Endodermal cell (in vitro differentiated cells): ENCODE measurements around the gene MAD2L1. TPM values are rescaled to one million over a fixed set of nuclear protein-coding genes. Genes with fewer than 3 reads are reported as not detected.

Experiments used
- DNase-seq: peaks from one replicate; pipeline ENCODE4 v3.0.0-alpha.2; 2017
- H3K27ac ChIP-seq: 2 replicates; pipeline ENCODE4 v1.5.1; 2013; ENCODE audit warnings: mild to moderate bottlenecking, low read depth, low read length, moderate library complexity
- H3K27me3 ChIP-seq: 2 replicates; pipeline ENCODE4 v1.6.1; 2013; ENCODE audit warnings: mild to moderate bottlenecking, low read length, moderate library complexity; ENCODE audit not compliant: insufficient read depth, control insufficient read depth, poor library complexity, severe bottlenecking
- H3K36me3 ChIP-seq: 2 replicates; pipeline ENCODE4 v1.7.0; 2013; ENCODE audit warnings: mild to moderate bottlenecking, low read length, moderate library complexity; ENCODE audit not compliant: control insufficient read depth, insufficient read depth
- H3K4me1 ChIP-seq: one replicate; pipeline ENCODE4 v1.7.0; 2013; ENCODE audit warnings: low read length; ENCODE audit not compliant: control insufficient read depth, insufficient read depth
- H3K4me3 ChIP-seq: 2 replicates; pipeline ENCODE4 v1.5.1; 2013; ENCODE audit warnings: mild to moderate bottlenecking, low read length, moderate library complexity
- H3K9ac ChIP-seq: 2 replicates; pipeline ENCODE4 v1.6.1; 2013; ENCODE audit warnings: mild to moderate bottlenecking, low read length, moderate library complexity; ENCODE audit not compliant: poor library complexity, severe bottlenecking; ENCODE audit errors: extremely low read depth
- H3K9me3 ChIP-seq: 2 replicates; pipeline ENCODE4 v1.6.1; 2013; ENCODE audit warnings: mild to moderate bottlenecking, low read length, moderate library complexity; ENCODE audit not compliant: control insufficient read depth
- H3K27ac Mint-ChIP-seq: 2 replicates; pipeline ENCODE4 v1.8.0; 2020; ENCODE audit warnings: mixed read lengths
- H3K27me3 Mint-ChIP-seq: 2 replicates; pipeline ENCODE4 v1.8.0; 2021; ENCODE audit warnings: mild to moderate bottlenecking, mixed read lengths; ENCODE audit not compliant: insufficient read depth
- H3K36me3 Mint-ChIP-seq: 2 replicates; pipeline ENCODE4 v1.8.0; 2020; ENCODE audit warnings: low read depth, mixed read lengths
- H3K4me1 Mint-ChIP-seq: 2 replicates; pipeline ENCODE4 v1.8.0; 2020; ENCODE audit warnings: mixed read lengths
- H3K4me3 Mint-ChIP-seq: 2 replicates; pipeline ENCODE4 v1.8.0; 2020; ENCODE audit warnings: mild to moderate bottlenecking, moderate library complexity, mixed read lengths
- H3K9me3 Mint-ChIP-seq: 2 replicates; pipeline ENCODE4 v1.8.0; 2020; ENCODE audit warnings: mild to moderate bottlenecking, mixed read lengths
- CTCF ChIP-seq: fragments of 200-600 bp; sonication (generic); conservative IDR thresholded peaks from 2 replicates; pipeline ENCODE4 v1.5.0; 2021; ENCODE audit warnings: antibody characterized with exemption, mild to moderate bottlenecking
- WGBS, 2 experiments: methylation state at CpG; one replicate each; pipeline versions ENCODE4 v1.1.5 to v1.1.7; 2013; ENCODE audit warnings: missing lambda C conversion rate in 2 of 2, mixed read lengths in 1 of 2; ENCODE audit not compliant: insufficient coverage in 1 of 2, insufficient read length in 1 of 2; 5-methylcytosine and 5-hydroxymethylcytosine counted together
- total RNA-seq, 2 donors: library from RNA; stranded (reverse); fragmentation: NEBNext Ultra II Directional in 1 of 2; extraction: Animal tissue kit (Norgen Biotek cat#: 25700) in 1 of 2; gene quantifications; 2 replicates in 1 of 2; 3 replicates in 1 of 2; pipeline ENCODE4 v1.2.1, GENCODE V29; 2021

The MAD2L1 gene
- total RNA-seq, 2 donors from 2014 or later, result 53.3 to 82.4 TPM

GRCh38 chr4:120080533-120080932 is 13.9 kb upstream of the MAD2L1 start:
- Mint-ChIP-seq H3K36me3 (peaks cover 2% of the 10 kb centered on the region), H3K4me3 (no peak overlapping the region), H3K4me1 (peaks cover 3% of the 10 kb centered on the region), H3K9me3 (peaks cover 3% of the 10 kb centered on the region), H3K27me3 (no peaks in the 10 kb centered on the region), H3K27ac (no peak overlapping the region)
- Histone ChIP-seq H3K4me1 (peaks cover 5% of the 10 kb centered on the region), H3K27ac (no peak overlapping the region), H3K36me3 (no peaks in the 10 kb centered on the region), H3K9ac (no peak overlapping the region), H3K9me3 (no peaks in the 10 kb centered on the region), H3K27me3 (no peaks in the 10 kb centered on the region), H3K4me3 (no peak overlapping the region)
- WGBS, 2 experiments, result 88 to 97% methylated on average over 1 to 2 of the region's 2 CpGs
- TF ChIP-seq CTCF, result no peak
- no peak for DNase-seq

GRCh38 chr4:120079839-120080520 is 13.3 kb upstream of the MAD2L1 start:
- no peak for TF ChIP-seq CTCF
- peaks cover 3% of the 10 kb centered on the region for H3K9me3 Mint-ChIP-seq
- Histone ChIP-seq H3K27ac (no peak overlapping the region), H3K4me3 (no peak overlapping the region), H3K9me3 (no peaks in the 10 kb centered on the region), H3K4me1 (peaks cover 5% of the 10 kb centered on the region), H3K9ac (no peak overlapping the region), H3K27me3 (no peaks in the 10 kb centered on the region), H3K36me3 (no peaks in the 10 kb centered on the region)
- WGBS, 2 experiments, result 86 to 100% methylated on average over 3 to 5 of the region's 5 CpGs
- H3K27me3 Mint-ChIP-seq, result no peaks in the 10 kb centered on the region
- H3K4me1 Mint-ChIP-seq, result peaks cover 3% of the 10 kb centered on the region
- DNase-seq, result no peak
- H3K36me3 Mint-ChIP-seq, result peaks cover 2% of the 10 kb centered on the region
- H3K27ac Mint-ChIP-seq, result no peak overlapping the region
- no peak overlapping the region for H3K4me3 Mint-ChIP-seq

- H3K4me3 Mint-ChIP-seq, result no peak overlapping the region
- Histone ChIP-seq H3K36me3 (no peaks in the 10 kb centered on the region), H3K27me3 (no peaks in the 10 kb centered on the region), H3K4me1 (peaks cover 4% of the 10 kb centered on the region), H3K4me3 (no peak overlapping the region), H3K9me3 (no peaks in the 10 kb centered on the region), H3K9ac (no peak overlapping the region), H3K27ac (no peak overlapping the region)
- TF ChIP-seq CTCF, result no peak
- H3K36me3 Mint-ChIP-seq, result peaks cover 2% of the 10 kb centered on the region
- no peak for DNase-seq
- H3K27me3 Mint-ChIP-seq, result no peaks in the 10 kb centered on the region
- H3K27ac Mint-ChIP-seq, result no peak overlapping the region
- 91% methylated on average over 1 of the region's 1 CpG for WGBS, 2 experiments
- peaks cover 3% of the 10 kb centered on the region for H3K4me1 Mint-ChIP-seq
- H3K9me3 Mint-ChIP-seq, result peaks cover 3% of the 10 kb centered on the region
Observed at GRCh38 chr4:120078216-120078615, 11.6 kb upstream of the MAD2L1 start.
